GM18858 (cell line): ENCODE results near the gene BCOR.

Experiments used
- ATAC-seq: cut with Tn5 transposase; IDR thresholded peaks from one replicate; pipeline ENCODE4 v1.9.1; 2021; ENCODE audit not compliant: unreplicated experiment

Gene BCOR

DNA sequence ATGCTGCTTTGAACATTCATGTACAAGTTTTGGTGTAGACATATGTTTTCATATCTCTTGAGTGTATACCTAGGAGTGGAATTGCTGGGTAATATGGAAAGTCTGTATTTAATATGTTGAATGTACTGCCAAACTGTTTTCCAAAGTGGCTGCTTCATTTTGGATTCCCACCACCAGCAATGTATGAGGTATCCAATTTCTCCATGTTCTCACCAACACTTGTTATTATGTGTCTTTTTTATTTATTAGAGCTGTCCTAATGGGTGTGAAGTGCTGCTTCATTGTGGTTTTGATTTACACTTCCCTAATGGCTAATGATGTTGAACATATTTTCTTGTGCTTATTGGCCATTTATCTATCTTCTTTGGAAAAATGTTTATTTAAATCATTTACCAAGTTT, 60.4 kb downstream of the BCOR start:
- no peak for ATAC-seq

DNA sequence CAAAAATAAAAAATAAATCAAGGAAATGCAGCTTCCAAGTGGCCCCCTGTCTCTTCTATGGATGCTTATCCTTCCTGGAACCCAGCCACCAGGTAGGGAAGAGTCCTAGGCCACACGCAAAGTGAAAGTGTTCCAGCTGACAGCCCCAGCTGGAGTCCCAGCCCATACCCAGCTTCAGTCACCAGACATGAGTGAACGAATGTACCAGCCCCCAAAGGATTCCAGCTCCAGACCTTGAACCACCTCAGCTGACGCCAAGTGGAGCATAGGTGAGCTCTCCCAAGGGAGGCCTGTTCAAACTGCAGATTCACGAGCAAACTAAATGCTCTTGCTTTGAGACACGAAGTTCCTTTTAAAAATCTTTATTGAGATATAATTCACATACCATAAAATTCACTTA, 62.0 kb downstream of the BCOR start:
- no peak for ATAC-seq

DNA sequence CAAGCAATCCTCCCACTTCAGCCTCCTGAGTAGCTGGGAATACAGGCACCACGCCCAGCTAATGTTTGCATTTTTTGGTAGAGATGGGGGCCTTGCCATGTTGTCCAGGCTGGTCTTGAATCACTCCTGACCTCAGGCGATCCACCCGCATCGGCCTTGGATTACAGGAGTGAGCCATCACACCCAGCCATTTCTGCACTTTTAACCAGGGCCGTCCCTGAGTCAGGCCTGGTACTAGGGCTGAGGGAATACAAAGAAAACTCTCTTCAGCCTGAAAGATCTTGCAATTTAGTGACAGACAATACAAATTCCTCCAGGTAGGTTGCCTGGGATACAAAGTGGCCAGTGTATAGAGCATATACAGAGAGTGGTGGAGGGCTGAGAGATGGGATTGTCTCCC, 65.8 kb downstream of the BCOR start:
- no peak for ATAC-seq

DNA sequence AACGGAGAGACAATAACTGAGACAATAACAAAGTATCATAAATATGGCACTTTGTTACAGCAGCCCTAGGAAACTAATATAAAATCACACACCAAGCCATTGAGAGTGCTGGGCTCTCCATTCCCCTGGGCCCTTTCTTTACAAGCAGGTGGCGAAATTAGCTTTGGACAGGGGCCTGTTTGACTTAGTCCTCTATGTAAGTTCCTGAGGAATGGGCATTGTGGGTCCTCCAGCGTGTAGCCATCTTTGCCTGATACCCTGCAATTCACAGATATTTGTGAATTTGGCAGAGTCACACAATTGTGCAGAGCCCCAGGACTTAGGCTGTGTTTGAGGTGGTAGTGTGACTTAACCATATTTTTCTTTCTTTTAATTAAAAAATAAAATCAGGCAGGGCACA, 67.6 kb downstream of the BCOR start:
- ATAC-seq = no peak

DNA sequence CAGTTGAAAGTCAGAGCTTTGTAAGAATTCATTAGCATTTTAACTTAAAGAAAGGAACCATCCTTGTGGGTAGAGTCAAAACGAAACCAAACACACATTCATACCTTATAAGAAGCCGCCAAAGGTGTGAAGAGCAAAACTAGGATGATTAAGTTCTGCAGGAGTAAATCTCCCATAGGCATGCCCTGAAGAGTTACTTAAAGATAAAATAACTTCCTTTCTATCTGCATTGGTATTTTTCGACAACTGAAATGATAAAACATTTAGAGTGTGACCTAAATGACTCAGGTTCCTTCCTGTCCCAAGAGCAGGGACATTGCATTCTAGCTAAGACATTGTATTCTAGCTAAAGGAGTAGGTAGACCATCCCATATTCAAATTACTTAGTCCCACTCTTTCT, 75.3 kb downstream of the BCOR start:
- ATAC-seq = peak; percentile 49

DNA sequence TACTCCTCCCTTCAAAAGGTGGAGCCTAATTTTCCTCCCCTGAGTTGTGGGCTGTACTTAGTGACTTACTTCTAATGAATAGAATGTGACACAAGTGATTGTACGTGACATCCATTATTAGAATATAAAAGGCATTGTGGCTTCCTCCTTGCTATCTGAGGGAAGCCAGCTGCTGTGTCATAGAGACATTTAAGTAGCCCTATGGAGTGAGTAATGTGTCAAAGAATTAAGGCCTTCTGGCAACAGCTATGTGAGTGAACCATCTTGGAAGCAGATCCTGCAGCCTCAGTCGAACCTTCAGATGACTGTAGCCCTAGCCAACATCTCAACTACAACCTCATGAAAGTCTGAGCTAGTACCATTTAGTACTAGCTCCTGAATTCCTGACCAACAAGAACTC, 76.1 kb downstream of the BCOR start:
- ATAC-seq = no peak

DNA sequence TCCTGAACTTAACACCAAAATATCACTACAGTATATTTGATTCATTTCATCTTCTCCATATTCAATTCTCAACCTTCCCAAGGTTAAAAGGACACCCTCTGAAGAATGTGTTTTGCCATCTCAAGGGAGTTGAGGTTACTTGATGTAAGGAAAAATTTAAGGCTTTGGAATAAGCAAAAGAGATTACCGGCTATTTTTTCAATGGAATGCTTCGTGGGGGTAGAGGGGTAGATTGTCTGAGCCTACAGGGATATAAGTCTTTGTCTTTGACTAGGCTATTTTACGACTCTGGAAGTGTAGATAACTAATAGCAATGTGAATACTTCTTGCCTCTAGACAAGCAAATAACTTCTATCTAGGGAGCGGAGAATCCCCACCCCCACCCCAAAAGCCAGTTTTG, 78.2 kb downstream of the BCOR start:
- no peak for ATAC-seq

DNA sequence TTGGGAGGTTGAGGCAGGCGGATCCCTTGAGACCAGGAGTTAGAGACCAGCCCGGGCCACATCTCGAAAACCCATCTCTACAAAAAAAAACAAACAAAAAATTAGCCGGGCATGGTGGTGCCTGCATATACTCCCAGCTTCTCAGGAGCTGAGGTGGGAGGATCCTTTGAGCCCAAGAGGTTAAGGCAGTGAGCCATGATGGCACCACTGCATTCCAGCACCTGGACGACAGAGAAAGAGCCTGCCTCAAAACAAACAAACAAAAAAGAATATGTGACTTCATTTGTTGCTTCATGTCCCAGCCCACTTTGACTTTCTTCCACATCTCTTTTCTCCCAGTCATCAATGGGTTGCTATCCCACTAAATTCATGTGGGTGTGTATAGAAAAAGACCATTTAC, 79.7 kb downstream of the BCOR start:
- ATAC-seq = no peak

DNA sequence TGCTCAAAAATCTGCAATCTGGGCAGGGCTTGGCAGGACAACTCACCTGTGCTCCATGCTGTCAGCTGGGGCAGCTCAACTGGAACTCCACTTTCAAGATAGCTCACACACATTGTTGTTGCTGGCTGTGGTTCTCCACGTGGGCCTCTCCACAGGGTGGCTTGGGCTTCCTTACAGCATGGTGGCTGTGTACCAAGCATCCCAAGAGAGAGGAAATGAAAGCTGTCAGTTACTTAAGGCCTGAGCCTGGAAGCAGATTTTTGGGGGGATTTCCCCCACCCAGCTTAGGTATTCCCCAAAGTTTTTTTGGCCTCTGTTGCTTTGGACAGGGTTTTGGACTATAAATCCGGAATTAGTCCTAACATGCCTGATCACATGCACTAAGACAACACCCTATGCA, 81.0 kb downstream of the BCOR start:
- no peak for ATAC-seq

DNA sequence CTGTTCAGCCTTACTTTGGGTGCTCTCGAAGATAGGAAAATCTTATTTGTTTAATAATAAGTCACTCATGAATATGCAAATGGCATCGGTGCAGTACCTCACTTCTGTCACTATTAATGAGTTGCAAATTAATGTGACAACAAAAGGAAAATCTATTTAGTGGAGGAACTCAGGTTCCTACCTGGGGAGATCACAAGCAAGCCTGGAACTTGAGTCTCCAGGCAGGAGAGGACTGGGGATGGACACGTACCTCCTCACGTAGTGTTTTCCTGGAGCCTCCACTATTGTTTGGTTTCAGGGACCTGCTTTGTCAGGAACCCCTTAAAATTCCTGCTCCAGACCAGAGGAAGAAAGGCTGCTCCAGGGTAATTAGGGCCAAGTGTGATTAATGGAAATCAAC, 82.1 kb downstream of the BCOR start:
- no peak for ATAC-seq

DNA sequence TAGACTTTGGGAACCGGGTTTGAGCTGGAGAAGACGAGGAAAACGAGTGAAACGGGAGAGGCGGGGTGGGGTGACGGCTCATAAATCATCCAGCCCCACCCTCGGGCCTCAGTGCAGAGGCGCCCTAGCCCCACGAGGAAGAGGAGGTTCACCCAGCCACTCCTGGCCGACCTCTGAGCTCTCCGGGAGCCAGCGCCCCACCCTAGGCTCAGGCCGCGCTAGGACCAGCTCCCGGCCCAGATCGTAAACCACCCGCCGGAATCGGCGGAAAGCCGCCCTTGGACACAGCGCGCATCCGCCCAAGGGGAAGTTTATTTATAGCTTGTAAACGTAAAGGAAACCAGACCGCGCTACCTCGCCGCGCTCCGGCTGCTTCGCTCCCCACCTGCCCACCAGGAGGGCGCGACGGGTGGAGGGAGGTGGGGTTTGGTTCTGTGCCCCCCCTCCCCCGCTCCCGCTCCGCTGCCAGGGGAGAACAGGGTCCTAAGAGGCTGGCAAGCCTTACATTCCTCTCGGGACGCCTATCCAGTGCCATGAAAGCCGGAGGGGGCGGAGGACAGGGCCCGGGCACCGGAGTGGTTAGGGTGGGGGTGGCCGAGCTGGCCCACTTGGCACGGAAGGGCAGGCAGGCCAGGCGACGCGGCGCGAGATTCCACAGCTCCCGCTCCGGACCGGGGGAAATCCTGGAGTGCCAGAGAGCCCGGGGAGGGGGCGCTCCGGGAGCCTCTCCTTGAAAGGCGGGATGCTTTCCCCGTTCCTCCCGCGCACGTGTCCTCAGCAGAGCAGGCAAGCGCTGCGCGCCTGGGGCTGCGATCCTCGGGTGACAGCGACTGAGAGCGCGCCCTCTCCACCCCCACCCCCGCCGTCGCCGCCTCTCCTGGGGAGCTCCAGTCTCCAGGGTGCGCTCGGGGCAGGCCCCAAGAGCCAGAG, 84.2 kb downstream of the BCOR start:
- ATAC-seq = no peak

DNA sequence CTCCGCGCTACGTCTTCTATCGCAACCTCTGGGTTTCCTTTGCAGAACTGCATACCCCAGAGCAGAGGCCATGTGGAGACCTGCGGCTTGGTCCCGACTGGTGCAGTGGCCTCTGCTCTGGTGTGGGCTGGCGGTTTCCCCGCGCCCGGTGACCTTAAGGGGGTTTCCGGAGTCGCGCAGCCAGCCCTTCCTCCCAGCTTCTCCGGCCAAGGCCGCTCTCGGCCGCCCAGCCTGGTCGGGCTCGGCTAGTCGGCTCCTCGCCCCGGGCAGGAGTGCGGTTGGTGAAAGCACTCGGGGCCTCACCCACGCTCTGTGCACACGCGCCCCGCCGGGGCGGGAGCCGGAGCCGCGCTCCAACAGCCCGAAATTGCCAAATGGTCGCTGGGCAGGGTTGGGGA, 84.9 kb downstream of the BCOR start:
- ATAC-seq = peak; percentile 47

DNA sequence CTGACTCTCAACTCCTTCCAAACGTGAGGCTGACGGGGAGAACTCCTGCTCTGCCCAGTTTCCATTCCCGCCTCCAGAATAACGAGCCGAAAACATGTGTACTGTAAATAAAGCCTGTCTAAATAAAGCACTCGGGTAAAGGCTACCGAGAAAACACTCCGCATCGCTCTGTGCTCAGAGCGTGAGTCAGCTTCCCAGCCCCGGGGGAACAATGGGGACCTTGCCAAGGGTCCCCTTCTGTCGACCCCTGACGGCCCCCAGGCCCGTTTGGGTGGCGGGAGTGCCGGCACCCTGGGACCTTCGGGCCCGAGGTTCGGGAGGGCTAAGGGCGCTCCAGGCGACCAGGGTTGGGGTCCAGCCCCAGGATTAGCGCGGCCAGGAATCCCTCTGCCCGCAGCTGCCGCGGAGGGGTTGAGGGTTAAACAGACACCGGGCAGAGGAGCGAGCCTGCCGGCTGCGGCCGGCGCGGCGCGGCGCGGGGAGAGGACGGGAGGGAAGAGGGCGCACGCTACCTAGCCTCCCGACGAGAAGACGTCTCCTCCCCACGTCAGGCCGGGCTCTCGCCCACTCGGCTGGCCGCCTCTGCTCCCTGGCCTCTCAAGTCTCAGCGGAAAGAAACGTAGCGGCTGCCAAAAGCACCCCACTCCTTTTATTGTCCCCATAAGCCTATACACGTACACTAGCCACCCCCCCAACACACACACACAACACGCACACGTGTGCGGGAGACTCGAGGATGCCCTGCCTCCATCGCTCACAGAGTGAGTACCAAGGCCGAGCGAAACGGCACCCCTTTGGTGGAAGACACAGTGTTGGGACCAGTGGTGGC, 85.5 kb downstream of the BCOR start:
- peak; percentile 24 for ATAC-seq

DNA sequence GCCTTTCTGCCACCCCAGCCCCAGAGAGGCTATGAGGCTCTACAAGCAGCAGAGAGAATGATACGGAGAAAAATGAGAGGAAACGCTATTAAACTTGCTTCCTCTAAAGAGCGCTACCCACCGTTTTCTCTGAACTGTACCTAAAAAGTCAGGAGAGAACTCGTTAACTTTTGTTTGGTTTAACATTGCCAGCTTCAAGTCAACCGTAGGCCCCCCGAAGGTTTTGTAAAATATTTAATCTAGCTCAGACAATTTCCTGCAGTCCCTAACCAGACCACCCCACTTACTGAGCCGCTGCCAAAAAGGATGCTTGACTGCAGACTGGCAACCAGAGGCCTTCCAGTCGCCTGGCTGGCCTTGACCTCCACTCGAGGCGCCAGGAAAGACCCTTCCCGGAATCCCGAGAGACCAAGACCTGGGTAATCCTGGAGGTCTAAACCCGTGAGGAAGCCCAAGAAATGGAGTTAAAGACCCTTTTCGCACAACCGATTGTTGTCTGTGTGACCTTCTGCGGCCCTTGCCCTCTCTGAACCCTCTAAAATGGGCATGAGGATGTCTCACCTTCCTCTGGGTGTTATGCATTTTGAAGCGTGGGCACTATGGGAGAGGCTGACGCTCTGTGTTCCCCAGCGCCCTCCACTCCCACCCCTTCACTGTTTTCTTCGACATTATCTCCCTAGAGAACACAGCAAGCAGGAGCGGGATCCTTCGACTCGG, 86.3 kb downstream of the BCOR start:
- no peak for ATAC-seq

DNA sequence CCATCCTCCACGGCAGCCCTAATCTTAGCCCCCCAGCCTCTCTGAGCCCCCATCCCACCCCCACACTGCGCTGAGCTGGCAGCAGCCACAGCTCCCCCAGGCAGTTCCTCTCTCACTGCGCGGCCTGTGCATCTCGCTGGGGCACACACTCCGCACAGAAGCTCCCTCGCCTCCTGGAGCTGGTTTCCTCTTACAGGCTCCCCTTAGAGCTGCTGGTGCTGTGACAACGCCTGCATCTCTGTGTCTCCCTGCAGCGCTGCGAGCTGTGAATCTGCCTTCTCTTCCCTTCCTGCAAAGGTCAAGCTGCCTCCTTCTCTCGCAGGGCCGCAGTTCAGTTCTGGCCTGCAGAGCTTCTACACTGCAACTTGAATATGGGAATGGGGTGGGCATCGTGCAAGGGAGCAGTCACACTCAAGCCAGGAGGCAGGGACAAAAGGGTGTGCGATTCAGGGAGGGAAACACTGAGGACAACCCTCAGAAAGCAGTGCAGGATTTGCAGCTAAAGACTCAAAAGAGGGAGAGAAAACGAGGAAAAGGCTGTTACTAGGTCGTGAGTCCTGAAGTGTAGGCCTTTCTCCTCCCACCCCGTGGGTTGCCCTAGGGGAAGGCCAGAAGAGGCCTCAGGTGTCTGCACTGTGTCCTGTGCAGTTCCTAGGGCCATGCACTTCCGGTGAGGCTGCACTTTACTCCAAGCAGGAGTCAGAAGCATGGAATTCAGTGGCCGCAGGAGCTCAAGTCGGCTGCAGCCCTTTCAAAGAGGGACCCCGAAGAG, 87.0 kb downstream of the BCOR start:
- no peak for ATAC-seq

DNA sequence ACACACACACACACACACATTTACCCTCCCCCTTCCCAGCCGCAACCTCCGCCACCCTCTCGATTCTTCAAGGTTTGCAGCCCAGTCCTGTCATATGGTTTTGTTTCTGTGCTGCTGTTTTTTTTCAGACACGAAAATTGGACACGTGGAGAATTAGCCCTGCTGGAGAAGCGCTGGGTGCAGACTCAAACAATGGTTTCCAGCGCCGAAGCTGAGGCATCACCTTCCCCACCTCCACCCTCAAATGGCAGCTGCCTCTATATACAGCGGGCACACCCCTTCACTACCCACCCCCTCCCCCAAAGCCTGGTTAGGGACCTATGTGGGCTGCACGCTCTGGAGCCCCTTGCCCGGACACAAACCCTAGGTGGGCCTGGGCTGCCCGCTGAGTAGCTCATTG, 87.9 kb downstream of the BCOR start:
- ATAC-seq = no peak

DNA sequence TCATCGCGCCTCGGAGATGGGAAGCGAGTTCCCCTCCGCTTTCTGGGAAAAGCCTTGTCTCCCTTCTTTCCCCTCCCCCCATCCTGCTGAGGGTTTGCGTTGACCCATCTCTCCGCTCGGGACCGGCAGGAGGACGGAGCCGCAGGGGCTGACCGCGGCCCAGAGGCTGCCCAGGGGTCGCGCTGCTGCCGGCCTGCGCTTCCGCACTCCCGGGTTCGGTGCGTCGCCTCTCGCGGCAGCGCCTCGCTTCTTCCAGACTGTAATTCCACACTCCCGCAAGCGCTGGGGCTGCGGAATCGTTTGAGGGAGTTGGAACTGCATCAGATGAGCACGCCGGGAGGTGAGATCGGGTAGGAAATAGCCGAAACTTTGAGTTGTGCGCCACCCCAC, 88.3 kb downstream of the BCOR start:
- no peak for ATAC-seq

DNA sequence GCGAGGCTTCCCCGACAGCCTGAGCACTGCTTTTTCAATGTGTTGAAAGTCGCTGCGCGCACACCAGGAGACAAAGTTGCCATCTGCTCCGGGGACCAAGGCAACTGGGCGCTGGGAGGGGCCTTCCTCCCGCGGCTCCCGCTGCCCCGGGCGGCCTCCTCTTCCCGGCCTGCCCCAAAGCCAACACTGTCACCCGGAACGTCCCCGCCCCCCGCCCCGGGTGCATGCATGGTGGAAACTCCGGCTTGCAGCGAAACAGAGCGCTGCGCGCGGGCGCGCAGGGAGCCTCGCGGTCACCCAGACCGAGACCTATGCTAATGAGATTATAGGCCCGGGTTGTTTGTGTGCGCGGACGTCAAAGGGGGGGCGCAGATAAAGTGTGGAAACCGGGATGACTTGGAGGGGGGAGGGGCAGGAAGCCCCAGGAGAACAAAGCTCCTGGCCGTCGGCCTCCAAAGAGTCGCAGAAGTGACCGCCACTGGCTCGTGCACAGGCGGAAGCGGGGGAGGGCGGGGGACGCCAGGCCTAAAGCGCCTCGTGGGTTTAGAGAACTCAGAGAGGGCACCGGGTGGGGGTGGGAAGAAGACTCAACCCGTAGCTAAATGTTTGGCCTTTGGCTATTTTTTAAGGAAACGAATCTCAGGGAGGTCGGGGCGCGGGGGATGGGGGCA, 88.8 kb downstream of the BCOR start:
- ATAC-seq = no peak

DNA sequence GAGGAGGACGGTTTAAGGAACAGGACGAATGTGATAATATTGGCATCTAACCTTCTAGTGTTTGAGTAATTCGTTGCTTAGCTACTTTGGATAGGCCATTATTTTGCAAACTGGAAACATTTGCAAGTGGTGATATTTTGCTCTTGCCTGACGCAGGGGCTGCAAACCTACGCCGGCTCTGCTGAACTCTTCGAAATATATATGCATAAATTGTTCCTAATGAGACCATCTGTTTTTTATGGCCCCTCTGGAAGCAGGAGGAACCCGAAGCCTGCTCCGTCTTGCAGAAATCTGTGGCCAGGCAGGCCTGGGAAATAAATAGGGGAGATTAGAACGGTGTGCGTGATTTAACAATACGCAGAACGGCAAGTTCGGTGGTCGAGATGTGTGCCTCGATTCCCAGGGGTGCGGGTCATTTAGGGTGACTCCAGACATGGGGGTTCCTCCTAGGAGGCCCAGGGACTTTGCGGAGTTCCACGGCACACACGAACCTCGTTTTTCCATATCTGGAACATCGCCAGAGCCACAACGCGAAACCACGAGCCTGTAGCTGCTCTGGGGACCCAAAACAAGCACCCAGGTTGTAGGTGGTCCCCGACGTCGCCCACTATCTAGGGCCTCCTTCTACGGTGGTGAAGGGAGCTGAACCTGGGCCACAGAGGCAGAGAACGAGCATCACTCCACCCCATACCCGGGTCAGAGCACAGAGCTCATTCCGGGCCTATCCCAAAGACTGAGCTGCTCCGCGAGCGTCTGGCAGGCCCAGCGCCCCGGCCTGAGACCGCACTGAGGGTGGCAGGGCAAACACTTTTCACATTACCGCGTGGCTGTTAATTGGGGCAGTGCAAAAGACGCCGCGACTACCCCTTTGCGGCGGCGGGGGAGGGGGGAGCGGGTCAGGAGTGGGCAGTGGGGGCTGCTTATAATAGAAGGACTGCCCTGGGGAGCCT, 89.7 kb downstream of the BCOR start:
- ATAC-seq = no peak
